ENCODE measurements around the gene ANXA8L1. TPM values are rescaled to one million over a fixed set of nuclear protein-coding genes. Genes with fewer than 3 reads are reported as not detected.
"Not testable (repeated sequence)": the region's sequence is repeated elsewhere in the genome, so short reads cannot be mapped to it uniquely, and the experiment has no call there.

The ANXA8L1 gene
- 10 to 100 TPM in 1 of 3 donors, 1 to 10 TPM in 1, under 1 TPM in 1; 0.48 to 55.2 (median 6.6) TPM for total RNA-seq

GRCh38 chr10:46375406-46375805 is at the start of gene ANXA8L1:
ANXA8L1 (plus strand) TSS chr10:46375776; CDS start chr10:46375852, 76 bp downstream.
- intact Hi-C loops (cut with DNase I; ENCODE audit: low total_unique reads): not testable (repeated sequence)

GRCh38 chr10:46326066-46326465 is 49.5 kb upstream of the ANXA8L1 start:
- H3K4me1 ChIP-seq: no peaks in the 10 kb centered on the region
- no peaks in the 10 kb centered on the region for H3K36me3 ChIP-seq
- no peaks in the 10 kb centered on the region for H3K27me3 ChIP-seq
- DNase-seq (ENCODE audit: low spot score in 2 of 2): no peak
- no peak overlapping the region for H3K27ac ChIP-seq
- no peak overlapping the region for H3K4me3 ChIP-seq
- intact Hi-C loops (cut with DNase I; ENCODE audit: low total_unique reads): no loop called here
- no peak for TF ChIP-seq POLR2AphosphoS5 (IDR thresholded peaks at IDR 0.05)
- no peak for TF ChIP-seq POLR2A (IDR thresholded peaks at IDR 0.05)
- no peak for TF ChIP-seq CTCF (IDR thresholded peaks at IDR 0.05)
- H3K9me3 ChIP-seq: no peaks in the 10 kb centered on the region

More at GRCh38 chr10:46375406-46375805, at the start of gene ANXA8L1:
- not testable (repeated sequence) for H3K4me3 ChIP-seq; H3K4me1 ChIP-seq; H3K36me3 ChIP-seq; H3K27ac ChIP-seq; H3K9me3 ChIP-seq; DNase-seq (ENCODE audit: low spot score in 2 of 2); H3K27me3 ChIP-seq

- H3K27ac ChIP-seq: no peak overlapping the region
- no peaks in the 10 kb centered on the region for H3K27me3 ChIP-seq
- TF ChIP-seq POLR2A (IDR thresholded peaks at IDR 0.05): no peak
- TF ChIP-seq POLR2AphosphoS5 (IDR thresholded peaks at IDR 0.05): no peak
- no peak overlapping the region for H3K4me3 ChIP-seq
- no peak for DNase-seq (ENCODE audit: low spot score in 2 of 2)
- intact Hi-C loops (cut with DNase I; ENCODE audit: low total_unique reads): no loop called here
- no peaks in the 10 kb centered on the region for H3K4me1 ChIP-seq
- H3K9me3 ChIP-seq: no peaks in the 10 kb centered on the region
- no peaks in the 10 kb centered on the region for H3K36me3 ChIP-seq
These were observed 48.6 kb upstream of the ANXA8L1 start for GRCh38 chr10:46326971-46327370.

- no peak for TF ChIP-seq POLR2A (IDR thresholded peaks at IDR 0.05)
- no peak for TF ChIP-seq CTCF (IDR thresholded peaks at IDR 0.05)
- no peak for TF ChIP-seq POLR2AphosphoS5 (IDR thresholded peaks at IDR 0.05)
- Histone ChIP-seq H3K9me3 (no peaks in the 10 kb centered on the region), H3K36me3 (no peaks in the 10 kb centered on the region), H3K4me3 (no peak overlapping the region), H3K4me1 (no peaks in the 10 kb centered on the region), H3K27me3 (no peaks in the 10 kb centered on the region), H3K27ac (no peak overlapping the region)
- no peak for DNase-seq (ENCODE audit: low spot score in 2 of 2)
- intact Hi-C loops (cut with DNase I; ENCODE audit: low total_unique reads): no loop called here
These were observed 47.9 kb upstream of the ANXA8L1 start for GRCh38 chr10:46327685-46328084.

GRCh38 chr10:46328853-46329689 is 46.5 kb upstream of the ANXA8L1 start:
- no peaks in the 10 kb centered on the region for H3K36me3 ChIP-seq
- H3K27ac ChIP-seq: no peak overlapping the region
- no peak overlapping the region for H3K4me3 ChIP-seq
- no peaks in the 10 kb centered on the region for H3K9me3 ChIP-seq
- H3K27me3 ChIP-seq: no peaks in the 10 kb centered on the region
- TF ChIP-seq POLR2A (IDR thresholded peaks at IDR 0.05): no peak
- no peak for TF ChIP-seq CTCF (IDR thresholded peaks at IDR 0.05)
- TF ChIP-seq POLR2AphosphoS5 (IDR thresholded peaks at IDR 0.05): no peak
- DNase-seq (ENCODE audit: low spot score in 2 of 2): no peak
- intact Hi-C loops (cut with DNase I; ENCODE audit: low total_unique reads): no loop called here
- no peaks in the 10 kb centered on the region for H3K4me1 ChIP-seq

GRCh38 chr10:46329690-46330016 is 45.9 kb upstream of the ANXA8L1 start:
- H3K9me3 ChIP-seq: no peaks in the 10 kb centered on the region
- no peaks in the 10 kb centered on the region for H3K4me1 ChIP-seq
- no peaks in the 10 kb centered on the region for H3K27me3 ChIP-seq
- H3K4me3 ChIP-seq: no peak overlapping the region
- no peaks in the 10 kb centered on the region for H3K36me3 ChIP-seq
- intact Hi-C loops (cut with DNase I; ENCODE audit: low total_unique reads): no loop called here
- no peak overlapping the region for H3K27ac ChIP-seq
- TF ChIP-seq POLR2AphosphoS5 (IDR thresholded peaks at IDR 0.05) (no peak), CTCF (IDR thresholded peaks at IDR 0.05) (no peak)
- DNase-seq (ENCODE audit: low spot score in 2 of 2): no peak
